Erythroblast (primary cell): ENCODE data around the gene PDGFRB.

Experiments used
- GATA1 ChIP-seq: IDR thresholded peaks from 2 replicates; pipeline ENCODE4 v1.6.1; 2011; ENCODE audit warnings: low read depth, mild to moderate bottlenecking, control low read depth, low read length, moderate library complexity
- POLR2A ChIP-seq: IDR thresholded peaks from 2 replicates; pipeline ENCODE4 v1.6.1; 2011; ENCODE audit warnings: mild to moderate bottlenecking, low read length

DNA sequence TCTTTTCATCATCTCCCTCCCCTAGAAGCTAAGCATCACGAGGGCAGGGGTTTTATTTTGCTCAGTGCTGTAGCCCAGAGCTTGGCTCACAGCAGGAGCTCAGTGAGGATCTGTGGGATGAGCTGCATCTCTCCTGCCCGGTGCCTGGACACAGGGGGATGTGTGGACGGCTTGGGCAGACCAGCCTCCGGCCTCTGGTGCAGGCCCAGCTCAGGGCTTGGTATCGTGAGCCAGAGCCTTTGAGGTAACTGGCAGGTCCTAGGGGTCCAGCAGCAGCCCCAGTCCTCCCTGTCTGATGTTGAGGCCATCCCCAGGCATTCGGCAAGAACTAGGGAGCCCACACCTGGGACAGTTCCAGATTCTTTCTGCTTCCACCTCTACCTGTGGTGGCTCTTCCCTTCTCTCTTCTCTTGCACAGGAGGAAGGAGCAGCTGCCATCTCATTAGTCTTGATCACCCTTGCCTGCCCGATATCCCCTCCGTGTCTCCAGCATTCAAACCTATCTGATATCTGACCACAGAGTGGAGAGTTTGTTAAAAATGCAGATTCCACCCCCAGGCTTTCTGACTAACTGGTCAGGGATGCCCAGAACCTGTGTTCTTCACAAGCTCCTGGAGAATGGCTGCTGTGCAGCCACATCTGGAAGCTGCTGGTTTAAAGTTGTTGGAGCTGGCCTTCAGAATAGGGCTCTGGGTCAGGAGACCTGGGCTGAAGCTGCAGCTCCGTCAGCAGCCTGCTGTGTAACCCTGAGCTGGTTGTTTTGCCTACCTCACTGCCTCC, 26.3 kb upstream of the PDGFRB start:
- TF ChIP-seq POLR2A = no peak
- no peak for TF ChIP-seq GATA1
